ENCODE results near the gene PRDM16. TPM values are rescaled to one million over a fixed set of nuclear protein-coding genes. Genes with fewer than 3 reads are reported as not detected.

The PRDM16 gene
- total RNA-seq, 1 experiment from 2014 or later, result 0.04 TPM

- Histone ChIP-seq H3K4me3 (ENCODE audit: low read length) (no peak overlapping the region), H3K9me3 (ENCODE audit: low read length) (no peaks in the 10 kb centered on the region), H3F3A (ENCODE audit: low read length, unreplicated experiment) (no peaks in the 10 kb centered on the region), H3K9me2 (replicated peaks; ENCODE audit: low read length) (no peaks in the 10 kb centered on the region), H3K27ac (ENCODE audit: low read length) (no peak overlapping the region), H3K79me2 (ENCODE audit: low read length) (no peaks in the 10 kb centered on the region), H3K4me2 (ENCODE audit: low read length) (no peak overlapping the region), H2AFZ (ENCODE audit: low read length) (no peak overlapping the region), H3K9ac (ENCODE audit: low read length) (no peak overlapping the region), H4K20me1 (ENCODE audit: low read length) (no peaks in the 10 kb centered on the region), H3K4me1 (ENCODE audit: insufficient read depth, low read length) (no peaks in the 10 kb centered on the region), H3K36me3 (ENCODE audit: low read depth, low read length) (no peaks in the 10 kb centered on the region), H3K27me3 (ENCODE audit: low read length) (peaks cover 64% of the 10 kb centered on the region)
- ChIA-PET POLR2A (ENCODE audit: unreplicated experiment) (no interaction called here), CTCF (interaction anchor here (0.7 kb wide), 1 partner anchor 57 kb away, joined by 4 read pairs; no protein-coding TSS in a partner anchor)
- DNase-seq (no peak), ATAC-seq (no peak)
- TF ChIP-seq EZH2phosphoT487 (IDR thresholded peaks at IDR 0.05; ENCODE audit: borderline replicate concordance, low read length), result no peak
- no peak for TF ChIP-seq EZH2 (IDR thresholded peaks at IDR 0.05; ENCODE audit: low read length, unreplicated experiment)
- TF ChIP-seq CTCF (conservative IDR thresholded peaks at IDR 0.05; ENCODE audit: low read depth, low read length), result no peak
- BruUV-seq (replicated peaks), result no TSS peak
- intact Hi-C loops (cut with micrococcal nuclease), result no loop called here
Observed at GRCh38 chr1:3050603-3051002, 18.4 kb upstream of the PRDM16 start.

- Histone ChIP-seq H3K79me2 (ENCODE audit: low read length) (no peaks in the 10 kb centered on the region), H3K4me2 (ENCODE audit: low read length) (no peak overlapping the region), H3K36me3 (ENCODE audit: low read depth, low read length) (no peaks in the 10 kb centered on the region), H3K27me3 (ENCODE audit: low read length) (peaks cover 65% of the 10 kb centered on the region), H3K9me3 (ENCODE audit: low read length) (no peaks in the 10 kb centered on the region), H2AFZ (ENCODE audit: low read length) (no peak overlapping the region), H3K4me1 (ENCODE audit: insufficient read depth, low read length) (no peaks in the 10 kb centered on the region), H3F3A (ENCODE audit: low read length, unreplicated experiment) (no peaks in the 10 kb centered on the region), H3K9me2 (replicated peaks; ENCODE audit: low read length) (no peaks in the 10 kb centered on the region), H4K20me1 (ENCODE audit: low read length) (no peaks in the 10 kb centered on the region), H3K27ac (ENCODE audit: low read length) (no peak overlapping the region), H3K4me3 (ENCODE audit: low read length) (no peak overlapping the region), H3K9ac (ENCODE audit: low read length) (no peak overlapping the region)
- DNase-seq, result no peak
- no peak for ATAC-seq
- POLR2A ChIA-PET (ENCODE audit: unreplicated experiment), result no interaction called here
- CTCF ChIA-PET, result no interaction called here
- BruUV-seq (replicated peaks), result no TSS peak
- intact Hi-C loops (cut with micrococcal nuclease), result no loop called here
- TF ChIP-seq EZH2 (IDR thresholded peaks at IDR 0.05; ENCODE audit: low read length, unreplicated experiment) (no peak), EZH2phosphoT487 (IDR thresholded peaks at IDR 0.05; ENCODE audit: borderline replicate concordance, low read length) (no peak), CTCF (conservative IDR thresholded peaks at IDR 0.05; ENCODE audit: low read depth, low read length) (no peak)
Observed at GRCh38 chr1:3051270-3052268, 17.4 kb upstream of the PRDM16 start.

GRCh38 chr1:3052501-3052900 is 16.5 kb upstream of the PRDM16 start:
- Histone ChIP-seq H3K4me3 (ENCODE audit: low read length) (no peak overlapping the region), H3K36me3 (ENCODE audit: low read depth, low read length) (no peaks in the 10 kb centered on the region), H3K9me3 (ENCODE audit: low read length) (no peaks in the 10 kb centered on the region), H3K79me2 (ENCODE audit: low read length) (no peaks in the 10 kb centered on the region), H3K27ac (ENCODE audit: low read length) (no peak overlapping the region), H3K27me3 (ENCODE audit: low read length) (peaks cover 67% of the 10 kb centered on the region), H3K9ac (ENCODE audit: low read length) (no peak overlapping the region), H3K4me2 (ENCODE audit: low read length) (no peak overlapping the region), H3K4me1 (ENCODE audit: insufficient read depth, low read length) (no peaks in the 10 kb centered on the region), H3K9me2 (replicated peaks; ENCODE audit: low read length) (no peaks in the 10 kb centered on the region), H2AFZ (ENCODE audit: low read length) (no peak overlapping the region), H3F3A (ENCODE audit: low read length, unreplicated experiment) (no peaks in the 10 kb centered on the region), H4K20me1 (ENCODE audit: low read length) (no peaks in the 10 kb centered on the region)
- BruUV-seq (replicated peaks), result no TSS peak
- intact Hi-C loops (cut with micrococcal nuclease), result no loop called here
- no peak for DNase-seq
- ChIA-PET POLR2A (ENCODE audit: unreplicated experiment) (no interaction called here), CTCF (no interaction called here)
- ATAC-seq, result no peak
- TF ChIP-seq CTCF (conservative IDR thresholded peaks at IDR 0.05; ENCODE audit: low read depth, low read length), result no peak
- TF ChIP-seq EZH2phosphoT487 (IDR thresholded peaks at IDR 0.05; ENCODE audit: borderline replicate concordance, low read length), result no peak
- no peak for TF ChIP-seq EZH2 (IDR thresholded peaks at IDR 0.05; ENCODE audit: low read length, unreplicated experiment)
